HEK293 (cell line): ENCODE results near the gene ZNF768.

Experiments
- GLIS1 ChIP-seq: fragments of 450-650 bp; formaldehyde crosslinking; IDR thresholded peaks from 2 replicates; pipeline ENCODE4 v1.5.1; 2016; ENCODE audit warnings: missing biosample characterization, missing genetic modification characterization
- HOXD13 ChIP-seq: sonication (generic); formaldehyde crosslinking; IDR thresholded peaks from 2 replicates; pipeline ENCODE4 v1.8.0; 2022; ENCODE audit warnings: missing genetic modification reagents, borderline replicate concordance
- KLF16 ChIP-seq: fragments of 450-650 bp; formaldehyde crosslinking; IDR thresholded peaks from 2 replicates; pipeline ENCODE4 v1.5.1; 2017; ENCODE audit warnings: missing biosample characterization, missing genetic modification characterization
- KLF7 ChIP-seq: fragments of 450-650 bp; formaldehyde crosslinking; IDR thresholded peaks from 2 replicates; pipeline ENCODE4 v1.5.1; 2016; ENCODE audit warnings: missing biosample characterization, missing genetic modification characterization, borderline replicate concordance
- MEIS1 ChIP-seq: sonication (generic); formaldehyde crosslinking; IDR thresholded peaks from 2 replicates; pipeline ENCODE4 v1.8.1; 2022; ENCODE audit warnings: missing genetic modification reagents, mild to moderate bottlenecking, borderline replicate concordance
- REPIN1 ChIP-seq: fragments of 450-650 bp; formaldehyde crosslinking; IDR thresholded peaks from 2 replicates; pipeline ENCODE4 v1.5.1; 2017; ENCODE audit warnings: missing biosample characterization, missing genetic modification characterization, low read depth
- SP3 ChIP-seq: fragments of 450-650 bp; formaldehyde crosslinking; IDR thresholded peaks from 2 replicates; pipeline ENCODE4 v1.5.1; 2016; ENCODE audit warnings: missing biosample characterization, missing genetic modification characterization
- ZBTB8A ChIP-seq: fragments of 450-650 bp; formaldehyde crosslinking; IDR thresholded peaks from 2 replicates; pipeline ENCODE4 v1.5.1; 2016; ENCODE audit warnings: missing biosample characterization, missing genetic modification characterization
- ZEB2 ChIP-seq: fragments of 450-650 bp; formaldehyde crosslinking; IDR thresholded peaks from 2 replicates; pipeline ENCODE4 v1.5.1; 2016; ENCODE audit warnings: missing biosample characterization, missing genetic modification characterization
- ZFP3 ChIP-seq: fragments of 450-650 bp; formaldehyde crosslinking; IDR thresholded peaks from 2 replicates; pipeline ENCODE4 v1.5.1; 2016; ENCODE audit warnings: low read depth, missing biosample characterization, missing genetic modification characterization
- ZNF112 ChIP-seq: fragments of 450-650 bp; formaldehyde crosslinking; IDR thresholded peaks from 2 replicates; pipeline ENCODE4 v1.5.0; 2017; ENCODE audit warnings: missing biosample characterization, missing genetic modification characterization
- ZNF157 ChIP-seq: fragments of 450-650 bp; formaldehyde crosslinking; IDR thresholded peaks from 2 replicates; pipeline ENCODE4 v1.5.1; 2016; ENCODE audit warnings: missing biosample characterization, missing genetic modification characterization
- ZNF202 ChIP-seq: fragments of 450-650 bp; formaldehyde crosslinking; IDR thresholded peaks from 2 replicates; pipeline ENCODE4 v1.5.1; 2016; ENCODE audit warnings: missing biosample characterization, missing genetic modification characterization, borderline replicate concordance
- ZNF23 ChIP-seq: fragments of 450-650 bp; formaldehyde crosslinking; IDR thresholded peaks from 2 replicates; pipeline ENCODE4 v1.5.1; 2016; ENCODE audit warnings: missing biosample characterization, missing genetic modification characterization, borderline replicate concordance
- ZNF239 ChIP-seq: fragments of 450-650 bp; formaldehyde crosslinking; IDR thresholded peaks from 2 replicates; pipeline ENCODE4 v1.5.1; 2016; ENCODE audit warnings: missing biosample characterization, missing genetic modification characterization
- ZNF24 ChIP-seq: fragments of 450-650 bp; formaldehyde crosslinking; IDR thresholded peaks from 2 replicates; pipeline ENCODE4 v1.5.1; 2016; ENCODE audit warnings: missing biosample characterization, missing genetic modification characterization
- ZNF248 ChIP-seq: fragments of 450-650 bp; formaldehyde crosslinking; IDR thresholded peaks from 2 replicates; pipeline ENCODE4 v1.5.1; 2017; ENCODE audit warnings: missing biosample characterization, missing genetic modification characterization
- ZNF391 ChIP-seq: fragments of 450-650 bp; formaldehyde crosslinking; IDR thresholded peaks from 2 replicates; pipeline ENCODE4 v1.5.1; 2016; ENCODE audit warnings: low read depth, missing biosample characterization, missing genetic modification characterization, borderline replicate concordance
- ZNF394 ChIP-seq: fragments of 450-650 bp; formaldehyde crosslinking; IDR thresholded peaks from 2 replicates; pipeline ENCODE4 v1.5.1; 2016; ENCODE audit warnings: missing biosample characterization, missing genetic modification characterization, mild to moderate bottlenecking, moderate library complexity, borderline replicate concordance
- ZNF416 ChIP-seq: fragments of 450-650 bp; formaldehyde crosslinking; IDR thresholded peaks from 2 replicates; pipeline ENCODE4 v1.5.1; 2016; ENCODE audit warnings: missing biosample characterization, missing genetic modification characterization
- ZNF426 ChIP-seq: fragments of 450-650 bp; formaldehyde crosslinking; IDR thresholded peaks from 2 replicates; pipeline ENCODE4 v1.5.1; 2017; ENCODE audit warnings: missing biosample characterization, missing genetic modification characterization, mild to moderate bottlenecking, inconsistent platforms, moderate library complexity
- ZNF544 ChIP-seq: fragments of 450-650 bp; formaldehyde crosslinking; IDR thresholded peaks from 2 replicates; pipeline ENCODE4 v1.5.0; 2017; ENCODE audit warnings: missing biosample characterization, missing genetic modification characterization
- ZNF707 ChIP-seq: fragments of 450-650 bp; formaldehyde crosslinking; IDR thresholded peaks from 2 replicates; pipeline ENCODE4 v1.5.1; 2016; ENCODE audit warnings: missing biosample characterization, missing genetic modification characterization
- ZNF777 ChIP-seq: fragments of 450-650 bp; formaldehyde crosslinking; IDR thresholded peaks from 2 replicates; pipeline ENCODE4 v1.5.1; 2017; ENCODE audit warnings: missing biosample characterization, missing genetic modification characterization, borderline replicate concordance
- ZSCAN16 ChIP-seq: fragments of 450-650 bp; formaldehyde crosslinking; IDR thresholded peaks from 2 replicates; pipeline ENCODE4 v1.5.1; 2016; ENCODE audit warnings: missing biosample characterization, missing genetic modification characterization
- TF ChIP-seq, protein P1 (sequence below): fragments of 450-650 bp; formaldehyde crosslinking; IDR thresholded peaks from 2 replicates; pipeline ENCODE4 v1.5.1; 2016; ENCODE audit warnings: missing biosample characterization, missing genetic modification characterization
- TF ChIP-seq, protein P2 (sequence below): fragments of 450-650 bp; formaldehyde crosslinking; IDR thresholded peaks from 2 replicates; pipeline ENCODE4 v1.5.1; 2016; ENCODE audit warnings: missing biosample characterization, missing genetic modification characterization
- TF ChIP-seq, protein P3 (sequence below): fragments of 450-650 bp; formaldehyde crosslinking; IDR thresholded peaks from 2 replicates; pipeline ENCODE4 v1.5.1; 2016; ENCODE audit warnings: missing biosample characterization, missing genetic modification characterization
- TF ChIP-seq, protein P4 (sequence below): fragments of 450-650 bp; formaldehyde crosslinking; IDR thresholded peaks from 2 replicates; pipeline ENCODE4 v1.5.1; 2016; ENCODE audit warnings: missing biosample characterization, missing genetic modification characterization
- TF ChIP-seq, protein P5 (sequence below): IDR thresholded peaks from 2 replicates; pipeline ENCODE4 v1.6.1; 2011; ENCODE audit warnings: mild to moderate bottlenecking, low read depth, low read length, borderline replicate concordance
- TF ChIP-seq, protein P6 (sequence below): fragments of 450-650 bp; formaldehyde crosslinking; IDR thresholded peaks from 2 replicates; pipeline ENCODE4 v1.5.1; 2017; ENCODE audit warnings: missing biosample characterization, missing genetic modification characterization

The ZNF768 gene

DNA sequence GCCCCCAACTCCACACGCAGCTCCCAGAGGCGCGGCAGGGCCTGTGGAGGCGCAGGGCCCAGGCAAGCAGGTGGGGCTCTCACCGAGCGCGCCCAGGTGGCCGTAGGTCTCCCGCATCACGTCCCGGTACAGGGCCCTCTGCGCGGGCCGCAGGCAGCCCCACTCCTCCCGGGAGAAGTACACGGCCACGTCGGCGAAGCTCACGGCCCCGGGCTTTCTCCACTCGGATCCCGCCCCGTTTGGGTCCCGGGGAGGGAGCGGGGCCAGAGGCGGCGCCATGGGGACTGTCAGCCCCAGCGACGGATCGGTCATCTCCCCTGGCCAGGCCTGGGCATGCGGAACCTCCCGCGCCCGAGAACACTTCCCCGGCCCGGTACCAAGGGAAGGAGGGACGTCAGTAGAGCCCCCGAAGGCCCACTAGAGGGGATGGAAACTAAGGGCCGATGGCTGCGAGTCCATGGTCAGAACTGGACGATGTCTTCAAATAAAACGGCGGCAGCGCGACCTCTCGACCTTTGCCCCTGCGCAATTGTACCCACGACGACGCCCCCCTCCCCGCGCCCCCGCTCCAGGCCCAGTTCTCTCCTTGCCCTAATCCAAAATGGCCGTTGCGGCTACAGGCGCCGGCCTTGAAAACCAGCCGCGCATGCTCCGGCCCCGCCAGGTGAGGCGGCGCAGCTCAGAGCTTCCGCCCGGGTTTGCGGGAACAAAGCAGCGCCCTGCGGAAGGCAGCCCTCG, 8.2 kb upstream of the ZNF768 start, which contains the start of gene ZNF747 (continued):
- TF ChIP-seq ZNF394 (peak; percentile 69), ZNF112 (no peak), MEIS1 (CRISPR knock-in tag) (no peak), ZSCAN16 (tag by site-specific recombination) (no peak; the same call in 1 of the 2 replicates), ZEB2 (tag by site-specific recombination) (peak; percentile 95), ZNF248 (tag by site-specific recombination) (no peak), ZNF391 (tag by site-specific recombination) (peak; percentile 44), ZNF24 (peak; percentile 62), ZNF777 (tag by site-specific recombination) (peak; percentile 81; the same call in 1 of the 2 replicates), ZNF544 (tag by site-specific recombination) (no peak), GLIS1 (peak; percentile 26; the same call in 1 of the 2 replicates), ZFP3 (tag by site-specific recombination) (no peak), ZNF202 (tag by site-specific recombination) (no peak), ZNF23 (tag by site-specific recombination) (no peak), ZNF416 (tag by site-specific recombination) (no peak), REPIN1 (tag by site-specific recombination) (no peak), KLF16 (peak; percentile 98), SP3 (tag by site-specific recombination) (peak; percentile 97), ZNF707 (0 out of 2 replicates have a peak, but pooled peaks have one; percentile 38), HOXD13 (CRISPR knock-in tag) (no peak), ZNF426 (no peak), ZNF239 (tag by site-specific recombination) (0 out of 2 replicates have a peak, but pooled peaks have one; percentile 45), ZNF157 (tag by site-specific recombination) (no peak), ZBTB8A (tag by site-specific recombination) (peak; percentile 97), KLF7 (peak; percentile 81; the same call in 1 of the 2 replicates)
- TF ChIP-seq, protein P1, sequence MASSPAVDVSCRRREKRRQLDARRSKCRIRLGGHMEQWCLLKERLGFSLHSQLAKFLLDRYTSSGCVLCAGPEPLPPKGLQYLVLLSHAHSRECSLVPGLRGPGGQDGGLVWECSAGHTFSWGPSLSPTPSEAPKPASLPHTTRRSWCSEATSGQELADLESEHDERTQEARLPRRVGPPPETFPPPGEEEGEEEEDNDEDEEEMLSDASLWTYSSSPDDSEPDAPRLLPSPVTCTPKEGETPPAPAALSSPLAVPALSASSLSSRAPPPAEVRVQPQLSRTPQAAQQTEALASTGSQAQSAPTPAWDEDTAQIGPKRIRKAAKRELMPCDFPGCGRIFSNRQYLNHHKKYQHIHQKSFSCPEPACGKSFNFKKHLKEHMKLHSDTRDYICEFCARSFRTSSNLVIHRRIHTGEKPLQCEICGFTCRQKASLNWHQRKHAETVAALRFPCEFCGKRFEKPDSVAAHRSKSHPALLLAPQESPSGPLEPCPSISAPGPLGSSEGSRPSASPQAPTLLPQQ (tag by site-specific recombination), result peak; percentile 72
- TF ChIP-seq, protein P2, sequence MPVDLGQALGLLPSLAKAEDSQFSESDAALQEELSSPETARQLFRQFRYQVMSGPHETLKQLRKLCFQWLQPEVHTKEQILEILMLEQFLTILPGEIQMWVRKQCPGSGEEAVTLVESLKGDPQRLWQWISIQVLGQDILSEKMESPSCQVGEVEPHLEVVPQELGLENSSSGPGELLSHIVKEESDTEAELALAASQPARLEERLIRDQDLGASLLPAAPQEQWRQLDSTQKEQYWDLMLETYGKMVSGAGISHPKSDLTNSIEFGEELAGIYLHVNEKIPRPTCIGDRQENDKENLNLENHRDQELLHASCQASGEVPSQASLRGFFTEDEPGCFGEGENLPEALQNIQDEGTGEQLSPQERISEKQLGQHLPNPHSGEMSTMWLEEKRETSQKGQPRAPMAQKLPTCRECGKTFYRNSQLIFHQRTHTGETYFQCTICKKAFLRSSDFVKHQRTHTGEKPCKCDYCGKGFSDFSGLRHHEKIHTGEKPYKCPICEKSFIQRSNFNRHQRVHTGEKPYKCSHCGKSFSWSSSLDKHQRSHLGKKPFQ, result 0 out of 2 replicates have a peak, but pooled peaks have one; percentile 41
- TF ChIP-seq, protein P3, sequence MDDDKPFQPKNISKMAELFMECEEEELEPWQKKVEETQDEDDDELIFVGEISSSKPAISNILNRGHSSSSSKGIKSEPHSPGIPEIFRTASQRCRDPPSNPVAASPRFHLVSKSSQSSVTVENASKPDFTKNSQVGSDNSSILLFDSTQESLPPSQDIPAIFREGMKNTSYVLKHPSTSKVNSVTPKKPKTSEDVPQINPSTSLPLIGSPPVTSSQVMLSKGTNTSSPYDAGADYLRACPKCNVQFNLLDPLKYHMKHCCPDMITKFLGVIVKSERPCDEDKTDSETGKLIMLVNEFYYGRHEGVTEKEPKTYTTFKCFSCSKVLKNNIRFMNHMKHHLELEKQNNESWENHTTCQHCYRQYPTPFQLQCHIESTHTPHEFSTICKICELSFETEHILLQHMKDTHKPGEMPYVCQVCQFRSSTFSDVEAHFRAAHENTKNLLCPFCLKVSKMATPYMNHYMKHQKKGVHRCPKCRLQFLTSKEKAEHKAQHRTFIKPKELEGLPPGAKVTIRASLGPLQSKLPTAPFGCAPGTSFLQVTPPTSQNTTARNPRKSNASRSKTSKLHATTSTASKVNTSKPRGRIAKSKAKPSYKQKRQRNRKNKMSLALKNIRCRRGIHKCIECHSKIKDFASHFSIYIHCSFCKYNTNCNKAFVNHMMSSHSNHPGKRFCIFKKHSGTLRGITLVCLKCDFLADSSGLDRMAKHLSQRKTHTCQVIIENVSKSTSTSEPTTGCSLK (tag by site-specific recombination), result no peak
- TF ChIP-seq, protein P4, sequence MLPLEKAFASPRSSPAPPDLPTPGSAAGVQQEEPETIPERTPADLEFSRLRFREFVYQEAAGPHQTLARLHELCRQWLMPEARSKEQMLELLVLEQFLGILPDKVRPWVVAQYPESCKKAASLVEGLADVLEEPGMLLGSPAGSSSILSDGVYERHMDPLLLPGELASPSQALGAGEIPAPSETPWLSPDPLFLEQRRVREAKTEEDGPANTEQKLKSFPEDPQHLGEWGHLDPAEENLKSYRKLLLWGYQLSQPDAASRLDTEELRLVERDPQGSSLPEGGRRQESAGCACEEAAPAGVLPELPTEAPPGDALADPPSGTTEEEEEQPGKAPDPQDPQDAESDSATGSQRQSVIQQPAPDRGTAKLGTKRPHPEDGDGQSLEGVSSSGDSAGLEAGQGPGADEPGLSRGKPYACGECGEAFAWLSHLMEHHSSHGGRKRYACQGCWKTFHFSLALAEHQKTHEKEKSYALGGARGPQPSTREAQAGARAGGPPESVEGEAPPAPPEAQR (tag by site-specific recombination), result no peak
- TF ChIP-seq, protein P5, sequence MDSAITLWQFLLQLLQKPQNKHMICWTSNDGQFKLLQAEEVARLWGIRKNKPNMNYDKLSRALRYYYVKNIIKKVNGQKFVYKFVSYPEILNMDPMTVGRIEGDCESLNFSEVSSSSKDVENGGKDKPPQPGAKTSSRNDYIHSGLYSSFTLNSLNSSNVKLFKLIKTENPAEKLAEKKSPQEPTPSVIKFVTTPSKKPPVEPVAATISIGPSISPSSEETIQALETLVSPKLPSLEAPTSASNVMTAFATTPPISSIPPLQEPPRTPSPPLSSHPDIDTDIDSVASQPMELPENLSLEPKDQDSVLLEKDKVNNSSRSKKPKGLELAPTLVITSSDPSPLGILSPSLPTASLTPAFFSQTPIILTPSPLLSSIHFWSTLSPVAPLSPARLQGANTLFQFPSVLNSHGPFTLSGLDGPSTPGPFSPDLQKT, result no peak
- TF ChIP-seq, protein P6, sequence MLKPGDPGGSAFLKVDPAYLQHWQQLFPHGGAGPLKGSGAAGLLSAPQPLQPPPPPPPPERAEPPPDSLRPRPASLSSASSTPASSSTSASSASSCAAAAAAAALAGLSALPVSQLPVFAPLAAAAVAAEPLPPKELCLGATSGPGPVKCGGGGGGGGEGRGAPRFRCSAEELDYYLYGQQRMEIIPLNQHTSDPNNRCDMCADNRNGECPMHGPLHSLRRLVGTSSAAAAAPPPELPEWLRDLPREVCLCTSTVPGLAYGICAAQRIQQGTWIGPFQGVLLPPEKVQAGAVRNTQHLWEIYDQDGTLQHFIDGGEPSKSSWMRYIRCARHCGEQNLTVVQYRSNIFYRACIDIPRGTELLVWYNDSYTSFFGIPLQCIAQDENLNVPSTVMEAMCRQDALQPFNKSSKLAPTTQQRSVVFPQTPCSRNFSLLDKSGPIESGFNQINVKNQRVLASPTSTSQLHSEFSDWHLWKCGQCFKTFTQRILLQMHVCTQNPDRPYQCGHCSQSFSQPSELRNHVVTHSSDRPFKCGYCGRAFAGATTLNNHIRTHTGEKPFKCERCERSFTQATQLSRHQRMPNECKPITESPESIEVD (tag by site-specific recombination), result no peak
